Loucy (cell line): ENCODE measurements around the gene RRAD.

Experiments used
- CTCF ChIP-seq: fragments of 200-600 bp; sonication (generic); conservative IDR thresholded peaks from 2 replicates; pipeline ENCODE4 v1.5.1; 2014; ENCODE audit warnings: mild to moderate bottlenecking, antibody characterized with exemption, low read length
- EZH2phosphoT487 ChIP-seq: fragments of 200-600 bp; IDR thresholded peaks from 2 replicates; pipeline ENCODE4 v1.6.1; 2018; ENCODE audit warnings: antibody characterized with exemption, mild to moderate bottlenecking, moderate library complexity, borderline replicate concordance

- TF ChIP-seq CTCF = no peak
- no peak for TF ChIP-seq EZH2phosphoT487
These were observed 2.0 kb downstream of the RRAD start for GRCh38 chr16:66923247-66923731.
